HEK293 (cell line): Measurements from ENCODE around the gene UBE3C.

Experiments
- CTCF ChIA-PET: fragments of 350-600 bp; formaldehyde crosslinking; extraction: SDS; loops from one replicate; lab custom pipeline; 2021; ENCODE audit warnings: antibody characterized with exemption; lab: Yijun Ruan, JAX
- POLR2A ChIA-PET: fragments of 300-600 bp; formaldehyde crosslinking; extraction: SDS; loops from one replicate; lab custom pipeline; 2020; ENCODE audit warnings: antibody characterized with exemption, inconsistent platforms; lab: Yijun Ruan, JAX
- H3K27ac ChIP-seq: fragments of 200-500 bp; sonication (Bioruptor generic); 2 replicates; pipeline ENCODE4 v1.5.1; 2014; ENCODE audit warnings: low read depth, low read length, control low read depth, inconsistent platforms; ENCODE audit errors: extremely low read depth
- H3K36me3 ChIP-seq, 2 experiments: fragments of 200-500 bp in 1 of 2; sonication (Bioruptor generic) in 1 of 2; 1 replicate in 1 of 2; 2 replicates in 1 of 2; pipeline ENCODE4 v1.5.1; 2014 to 2017; ENCODE audit warnings: inconsistent platforms in 2 of 2, low read length in 2 of 2; ENCODE audit not compliant: control insufficient read depth in 2 of 2, insufficient read depth in 1 of 2
- H3K4me1 ChIP-seq: fragments of 200-500 bp; sonication (Bioruptor generic); 2 replicates; pipeline ENCODE4 v1.5.1; 2014; ENCODE audit warnings: mild to moderate bottlenecking, low read length, inconsistent platforms; ENCODE audit not compliant: control insufficient read depth, insufficient read depth
- H3K4me3 ChIP-seq: 2 replicates; pipeline ENCODE4 v1.5.1; 2011; ENCODE audit warnings: low read depth, mild to moderate bottlenecking, control low read depth, low read length, moderate library complexity
- H3K9me3 ChIP-seq: fragments of 200-500 bp; sonication (Bioruptor generic); 2 replicates; pipeline ENCODE4 v1.5.1; 2014; ENCODE audit warnings: low read depth, low read length, inconsistent platforms; ENCODE audit not compliant: control insufficient read depth, insufficient read depth
- HOXA7 ChIP-seq: sonication (generic); formaldehyde crosslinking; IDR thresholded peaks from 2 replicates; pipeline ENCODE4 v1.8.1; 2022; ENCODE audit warnings: missing genetic modification reagents, borderline replicate concordance
- IKZF3 ChIP-seq: fragments of 450-650 bp; IDR thresholded peaks from 2 replicates; pipeline ENCODE4 v1.5.0; 2018; ENCODE audit warnings: missing biosample characterization, mild to moderate bottlenecking, missing genetic modification characterization, moderate library complexity
- KLF1 ChIP-seq: fragments of 450-650 bp; formaldehyde crosslinking; IDR thresholded peaks from 2 replicates; pipeline ENCODE4 v1.5.1; 2016; ENCODE audit warnings: missing biosample characterization, missing genetic modification characterization
- KLF9 ChIP-seq: fragments of 450-650 bp; formaldehyde crosslinking; IDR thresholded peaks from 2 replicates; pipeline ENCODE4 v1.5.1; 2016; ENCODE audit warnings: missing biosample characterization, missing genetic modification characterization, low read depth
- SETDB1 ChIP-seq: IDR thresholded peaks from one replicate; pipeline ENCODE4 v1.6.1; 2017; ENCODE audit warnings: mild to moderate bottlenecking, low read length, moderate library complexity, mixed read lengths; ENCODE audit not compliant: insufficient read length
- TRIM28 ChIP-seq: IDR thresholded peaks from 2 replicates; pipeline ENCODE4 v1.6.1; 2011; ENCODE audit warnings: low read length, control low read depth, borderline replicate concordance
- ZIC2 ChIP-seq: fragments of 450-650 bp; formaldehyde crosslinking; IDR thresholded peaks from 2 replicates; pipeline ENCODE4 v1.5.1; 2016; ENCODE audit warnings: missing biosample characterization, missing genetic modification characterization
- ZNF175 ChIP-seq: fragments of 450-650 bp; formaldehyde crosslinking; IDR thresholded peaks from 2 replicates; pipeline ENCODE4 v1.5.1; 2016; ENCODE audit warnings: missing biosample characterization, missing genetic modification characterization
- ZNF324 ChIP-seq: fragments of 450-650 bp; formaldehyde crosslinking; IDR thresholded peaks from 2 replicates; pipeline ENCODE4 v1.5.1; 2016; ENCODE audit warnings: missing biosample characterization, missing genetic modification characterization
- ZNF37A ChIP-seq: fragments of 450-650 bp; IDR thresholded peaks from 2 replicates; pipeline ENCODE4 v1.5.1; 2018; ENCODE audit warnings: missing biosample characterization, missing genetic modification characterization
- ZNF514 ChIP-seq: fragments of 450-650 bp; formaldehyde crosslinking; IDR thresholded peaks from 2 replicates; pipeline ENCODE4 v1.5.1; 2016; ENCODE audit warnings: missing biosample characterization, missing genetic modification characterization
- ZNF623 ChIP-seq: fragments of 450-650 bp; formaldehyde crosslinking; IDR thresholded peaks from 2 replicates; pipeline ENCODE4 v1.5.1; 2016; ENCODE audit warnings: missing biosample characterization, missing genetic modification characterization
- TF ChIP-seq, protein P1 (sequence below): fragments of 450-650 bp; formaldehyde crosslinking; IDR thresholded peaks from 2 replicates; pipeline ENCODE4 v1.5.1; 2017; ENCODE audit warnings: missing biosample characterization, mild to moderate bottlenecking, missing genetic modification characterization, moderate library complexity
- TF ChIP-seq, protein P2 (sequence below): fragments of 450-650 bp; formaldehyde crosslinking; IDR thresholded peaks from 2 replicates; pipeline ENCODE4 v1.5.1; 2016; ENCODE audit warnings: missing biosample characterization, missing genetic modification characterization
- TF ChIP-seq, protein P3 (sequence below): fragments of 450-650 bp; formaldehyde crosslinking; IDR thresholded peaks from 2 replicates; pipeline ENCODE4 v1.5.0; 2017; ENCODE audit warnings: missing biosample characterization, missing genetic modification characterization, borderline replicate concordance
- TF ChIP-seq, protein P4 (sequence below): fragments of 450-650 bp; formaldehyde crosslinking; IDR thresholded peaks from 2 replicates; pipeline ENCODE4 v1.5.1; 2016; ENCODE audit warnings: missing biosample characterization, missing genetic modification characterization

Gene UBE3C

DNA sequence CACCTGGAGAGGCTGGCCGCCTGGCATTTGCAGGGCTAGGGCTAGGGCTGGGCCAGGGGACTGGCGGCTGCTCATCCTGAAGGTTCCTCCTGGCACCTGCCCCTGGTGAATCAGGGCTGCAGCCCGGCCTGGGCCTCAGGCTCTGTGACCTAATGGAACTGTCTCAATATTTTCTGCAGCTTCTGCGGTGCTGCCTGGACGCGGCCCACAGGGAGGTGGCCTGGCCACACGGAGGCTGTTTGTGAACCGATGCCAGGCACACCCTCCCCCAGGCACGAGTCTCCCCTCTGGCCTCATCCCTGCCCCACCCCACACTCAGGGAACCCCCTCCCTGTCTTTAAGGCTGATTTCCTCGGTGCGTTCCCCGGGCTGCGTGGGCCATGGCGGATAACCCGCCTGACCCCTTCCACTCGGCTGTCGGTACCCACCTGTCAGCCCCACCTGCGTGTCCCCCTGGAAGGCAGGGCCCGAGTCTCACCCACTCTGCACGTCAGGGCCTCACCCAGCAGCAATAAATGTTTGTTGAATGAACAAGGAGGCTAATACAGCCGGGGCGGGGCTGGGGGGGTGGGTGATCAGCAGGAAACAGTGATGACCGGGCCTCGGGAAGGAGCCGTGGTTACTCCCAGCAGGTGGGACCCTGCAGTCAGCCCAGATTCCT, 143.5 kb downstream of the UBE3C start:
- TF ChIP-seq IKZF3 (tag by site-specific recombination) (no peak), KLF1 (0 out of 2 replicates have a peak, but pooled peaks have one; percentile 14)
- TF ChIP-seq, protein P1, sequence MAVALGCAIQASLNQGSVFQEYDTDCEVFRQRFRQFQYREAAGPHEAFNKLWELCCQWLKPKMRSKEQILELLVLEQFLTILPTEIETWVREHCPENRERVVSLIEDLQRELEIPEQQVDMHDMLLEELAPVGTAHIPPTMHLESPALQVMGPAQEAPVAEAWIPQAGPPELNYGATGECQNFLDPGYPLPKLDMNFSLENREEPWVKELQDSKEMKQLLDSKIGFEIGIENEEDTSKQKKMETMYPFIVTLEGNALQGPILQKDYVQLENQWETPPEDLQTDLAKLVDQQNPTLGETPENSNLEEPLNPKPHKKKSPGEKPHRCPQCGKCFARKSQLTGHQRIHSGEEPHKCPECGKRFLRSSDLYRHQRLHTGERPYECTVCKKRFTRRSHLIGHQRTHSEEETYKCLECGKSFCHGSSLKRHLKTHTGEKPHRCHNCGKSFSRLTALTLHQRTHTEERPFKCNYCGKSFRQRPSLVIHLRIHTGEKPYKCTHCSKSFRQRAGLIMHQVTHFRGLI (tag by site-specific recombination) = no peak
- TF ChIP-seq, protein P2, sequence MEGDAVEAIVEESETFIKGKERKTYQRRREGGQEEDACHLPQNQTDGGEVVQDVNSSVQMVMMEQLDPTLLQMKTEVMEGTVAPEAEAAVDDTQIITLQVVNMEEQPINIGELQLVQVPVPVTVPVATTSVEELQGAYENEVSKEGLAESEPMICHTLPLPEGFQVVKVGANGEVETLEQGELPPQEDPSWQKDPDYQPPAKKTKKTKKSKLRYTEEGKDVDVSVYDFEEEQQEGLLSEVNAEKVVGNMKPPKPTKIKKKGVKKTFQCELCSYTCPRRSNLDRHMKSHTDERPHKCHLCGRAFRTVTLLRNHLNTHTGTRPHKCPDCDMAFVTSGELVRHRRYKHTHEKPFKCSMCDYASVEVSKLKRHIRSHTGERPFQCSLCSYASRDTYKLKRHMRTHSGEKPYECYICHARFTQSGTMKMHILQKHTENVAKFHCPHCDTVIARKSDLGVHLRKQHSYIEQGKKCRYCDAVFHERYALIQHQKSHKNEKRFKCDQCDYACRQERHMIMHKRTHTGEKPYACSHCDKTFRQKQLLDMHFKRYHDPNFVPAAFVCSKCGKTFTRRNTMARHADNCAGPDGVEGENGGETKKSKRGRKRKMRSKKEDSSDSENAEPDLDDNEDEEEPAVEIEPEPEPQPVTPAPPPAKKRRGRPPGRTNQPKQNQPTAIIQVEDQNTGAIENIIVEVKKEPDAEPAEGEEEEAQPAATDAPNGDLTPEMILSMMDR (tag by site-specific recombination) = no peak
- ChIA-PET CTCF (no interaction called here), POLR2A (no interaction called here)
- Histone ChIP-seq H3K36me3 (no peaks in the 10 kb centered on the region), H3K27ac (no peak overlapping the region), H3K9me3 (no peaks in the 10 kb centered on the region), H3K4me1 (no peaks in the 10 kb centered on the region), H3K4me3 (no peak overlapping the region)

DNA sequence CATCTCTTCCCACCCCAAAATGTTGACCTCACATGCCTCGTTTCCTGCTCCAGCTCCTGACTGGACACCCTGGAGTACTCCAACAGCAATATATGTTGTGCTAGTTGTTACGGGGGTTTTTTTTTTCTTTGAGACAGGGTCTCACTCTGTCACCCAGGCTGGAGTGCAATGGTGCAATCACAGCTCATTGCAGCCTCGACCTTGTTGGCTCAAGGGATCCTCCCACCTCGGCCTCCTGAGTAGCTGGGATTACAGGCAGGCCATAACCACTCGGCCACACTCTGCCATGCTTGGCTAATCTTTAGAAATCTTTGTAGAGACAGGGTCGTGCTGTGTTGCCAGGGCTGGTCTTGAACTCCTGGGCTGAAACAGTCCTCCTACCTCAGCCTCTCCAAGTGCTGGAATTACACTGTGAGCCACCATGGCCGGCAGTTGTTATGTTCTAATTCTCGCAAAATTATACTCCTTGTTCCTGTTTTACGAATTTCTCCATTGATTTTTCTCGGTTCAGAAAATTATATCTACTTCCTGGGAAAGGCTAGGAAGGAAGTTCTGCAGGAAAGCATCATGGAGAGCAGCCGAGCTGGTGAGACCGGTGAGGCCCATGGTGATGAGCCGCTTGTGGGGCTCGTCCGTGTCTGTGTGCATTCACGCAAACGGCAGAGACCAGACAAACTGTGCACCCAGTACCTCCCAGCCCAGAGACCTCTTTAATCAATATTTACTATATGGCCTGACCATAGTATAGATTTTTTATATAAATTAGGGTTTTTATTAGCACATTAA, 145.7 kb downstream of the UBE3C start:
- Histone ChIP-seq H3K4me1 (no peaks in the 10 kb centered on the region), H3K4me3 (no peak overlapping the region), H3K36me3 (no peaks in the 10 kb centered on the region), H3K27ac (no peak overlapping the region), H3K9me3 (no peaks in the 10 kb centered on the region)
- CTCF ChIA-PET = interaction anchor here (0.6 to 1.3 kb wide), 2 partner anchors 9 to 10 kb away, joined by 3 to 7 read pairs; no protein-coding TSS in a partner anchor
- POLR2A ChIA-PET = no interaction called here
- peak; percentile 35; the same call in 1 of the 2 replicates for TF ChIP-seq TRIM28
- TF ChIP-seq SETDB1 = peak; percentile 57
- TF ChIP-seq, protein P2 (tag by site-specific recombination) = no peak

DNA sequence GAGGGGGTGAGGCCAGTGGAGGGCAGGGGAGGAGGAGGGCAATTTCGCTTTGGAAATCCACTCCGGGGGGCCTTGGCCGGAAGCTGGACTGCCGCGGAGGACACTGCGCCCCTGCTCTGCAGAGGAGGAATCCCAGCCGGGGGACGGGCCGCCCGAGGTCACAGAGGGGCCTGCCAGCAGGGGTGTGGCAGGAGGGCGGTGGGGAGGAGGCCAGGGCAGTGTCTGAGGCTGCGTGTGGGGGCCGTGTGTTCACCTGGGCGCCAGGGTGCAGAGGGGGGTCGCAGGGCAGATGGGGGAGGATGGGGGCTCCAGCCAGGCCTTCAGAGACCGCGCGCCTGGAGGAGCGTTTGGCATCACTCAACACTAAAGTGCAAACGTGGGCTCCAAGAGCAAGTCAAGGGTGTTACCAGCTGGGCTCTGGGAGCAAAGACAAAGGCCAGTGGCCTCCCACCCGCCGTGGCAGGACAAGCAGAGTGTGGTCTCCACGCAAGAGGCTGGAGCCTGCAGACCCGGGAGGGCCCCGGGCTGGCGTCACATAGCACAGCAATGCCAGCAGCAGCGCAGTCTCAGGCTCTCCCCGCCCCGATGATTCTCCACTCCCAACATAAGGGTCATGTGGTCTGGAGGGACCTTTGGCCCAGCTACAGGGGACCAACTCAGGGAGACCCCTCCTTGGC, 152.8 kb downstream of the UBE3C start:
- CTCF ChIA-PET = no interaction called here
- TF ChIP-seq ZIC2 (tag by site-specific recombination) (no peak), ZNF324 (tag by site-specific recombination) (no peak), ZNF514 (no peak), ZNF37A (tag by site-specific recombination) (no peak), HOXA7 (no peak), ZNF175 (tag by site-specific recombination) (no peak), ZNF623 (tag by site-specific recombination) (no peak), KLF9 (tag by site-specific recombination) (no peak)
- TF ChIP-seq, protein P3, sequence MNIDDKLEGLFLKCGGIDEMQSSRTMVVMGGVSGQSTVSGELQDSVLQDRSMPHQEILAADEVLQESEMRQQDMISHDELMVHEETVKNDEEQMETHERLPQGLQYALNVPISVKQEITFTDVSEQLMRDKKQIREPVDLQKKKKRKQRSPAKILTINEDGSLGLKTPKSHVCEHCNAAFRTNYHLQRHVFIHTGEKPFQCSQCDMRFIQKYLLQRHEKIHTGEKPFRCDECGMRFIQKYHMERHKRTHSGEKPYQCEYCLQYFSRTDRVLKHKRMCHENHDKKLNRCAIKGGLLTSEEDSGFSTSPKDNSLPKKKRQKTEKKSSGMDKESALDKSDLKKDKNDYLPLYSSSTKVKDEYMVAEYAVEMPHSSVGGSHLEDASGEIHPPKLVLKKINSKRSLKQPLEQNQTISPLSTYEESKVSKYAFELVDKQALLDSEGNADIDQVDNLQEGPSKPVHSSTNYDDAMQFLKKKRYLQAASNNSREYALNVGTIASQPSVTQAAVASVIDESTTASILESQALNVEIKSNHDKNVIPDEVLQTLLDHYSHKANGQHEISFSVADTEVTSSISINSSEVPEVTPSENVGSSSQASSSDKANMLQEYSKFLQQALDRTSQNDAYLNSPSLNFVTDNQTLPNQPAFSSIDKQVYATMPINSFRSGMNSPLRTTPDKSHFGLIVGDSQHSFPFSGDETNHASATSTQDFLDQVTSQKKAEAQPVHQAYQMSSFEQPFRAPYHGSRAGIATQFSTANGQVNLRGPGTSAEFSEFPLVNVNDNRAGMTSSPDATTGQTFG (tag by site-specific recombination) = no peak
- TF ChIP-seq, protein P4, sequence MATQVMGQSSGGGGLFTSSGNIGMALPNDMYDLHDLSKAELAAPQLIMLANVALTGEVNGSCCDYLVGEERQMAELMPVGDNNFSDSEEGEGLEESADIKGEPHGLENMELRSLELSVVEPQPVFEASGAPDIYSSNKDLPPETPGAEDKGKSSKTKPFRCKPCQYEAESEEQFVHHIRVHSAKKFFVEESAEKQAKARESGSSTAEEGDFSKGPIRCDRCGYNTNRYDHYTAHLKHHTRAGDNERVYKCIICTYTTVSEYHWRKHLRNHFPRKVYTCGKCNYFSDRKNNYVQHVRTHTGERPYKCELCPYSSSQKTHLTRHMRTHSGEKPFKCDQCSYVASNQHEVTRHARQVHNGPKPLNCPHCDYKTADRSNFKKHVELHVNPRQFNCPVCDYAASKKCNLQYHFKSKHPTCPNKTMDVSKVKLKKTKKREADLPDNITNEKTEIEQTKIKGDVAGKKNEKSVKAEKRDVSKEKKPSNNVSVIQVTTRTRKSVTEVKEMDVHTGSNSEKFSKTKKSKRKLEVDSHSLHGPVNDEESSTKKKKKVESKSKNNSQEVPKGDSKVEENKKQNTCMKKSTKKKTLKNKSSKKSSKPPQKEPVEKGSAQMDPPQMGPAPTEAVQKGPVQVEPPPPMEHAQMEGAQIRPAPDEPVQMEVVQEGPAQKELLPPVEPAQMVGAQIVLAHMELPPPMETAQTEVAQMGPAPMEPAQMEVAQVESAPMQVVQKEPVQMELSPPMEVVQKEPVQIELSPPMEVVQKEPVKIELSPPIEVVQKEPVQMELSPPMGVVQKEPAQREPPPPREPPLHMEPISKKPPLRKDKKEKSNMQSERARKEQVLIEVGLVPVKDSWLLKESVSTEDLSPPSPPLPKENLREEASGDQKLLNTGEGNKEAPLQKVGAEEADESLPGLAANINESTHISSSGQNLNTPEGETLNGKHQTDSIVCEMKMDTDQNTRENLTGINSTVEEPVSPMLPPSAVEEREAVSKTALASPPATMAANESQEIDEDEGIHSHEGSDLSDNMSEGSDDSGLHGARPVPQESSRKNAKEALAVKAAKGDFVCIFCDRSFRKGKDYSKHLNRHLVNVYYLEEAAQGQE (tag by site-specific recombination) = no peak
- POLR2A ChIA-PET = no interaction called here
- Histone ChIP-seq H3K4me1 (no peaks in the 10 kb centered on the region), H3K36me3 (no peaks in the 10 kb centered on the region), H3K9me3 (no peaks in the 10 kb centered on the region), H3K4me3 (no peak overlapping the region), H3K27ac (no peak overlapping the region)
